ENCODE measurements around the gene PSME3IP1.
"Not testable (repeated sequence)": the region's sequence is repeated elsewhere in the genome, so short reads cannot be mapped to it uniquely, and the experiment has no call there.

PSME3IP1 gene

DNA sequence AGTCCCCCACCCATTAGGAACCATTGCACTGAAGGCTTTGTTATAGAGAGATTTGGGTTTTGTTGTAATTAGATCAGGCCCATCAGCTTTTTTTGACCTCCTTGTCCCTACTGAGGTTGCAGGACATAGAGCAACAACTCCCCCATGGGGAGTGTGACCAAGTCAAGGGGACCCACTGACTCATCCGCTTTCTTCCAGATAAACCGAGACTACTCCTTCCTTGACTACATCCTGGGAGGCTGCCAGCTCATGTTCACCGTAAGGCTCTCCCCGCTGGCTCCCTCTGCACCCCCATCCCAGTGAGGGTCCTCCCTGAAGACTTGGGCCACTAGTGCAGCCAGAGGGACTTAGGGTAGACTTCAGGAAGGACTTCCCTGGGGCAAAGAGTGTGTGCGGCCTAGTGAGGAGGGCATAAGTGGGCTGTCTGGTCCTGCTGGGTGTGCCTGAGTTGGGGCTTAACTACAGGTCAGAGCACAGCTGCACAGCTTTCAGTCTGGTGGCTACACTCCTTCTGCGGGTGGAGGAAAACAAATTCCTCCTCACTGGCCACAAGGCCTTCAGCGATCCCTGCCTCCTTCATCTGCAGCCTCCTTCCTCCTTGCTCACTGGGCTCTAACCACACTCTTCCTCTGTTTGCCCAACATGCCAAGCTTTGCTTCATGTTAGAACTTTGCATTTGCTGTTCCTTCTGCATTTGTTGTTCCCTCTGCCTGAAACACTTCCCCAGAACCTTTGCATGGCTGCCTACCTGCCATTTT lies 62.4 kb downstream of the PSME3IP1 start:
- DNase-seq = no peak

DNA sequence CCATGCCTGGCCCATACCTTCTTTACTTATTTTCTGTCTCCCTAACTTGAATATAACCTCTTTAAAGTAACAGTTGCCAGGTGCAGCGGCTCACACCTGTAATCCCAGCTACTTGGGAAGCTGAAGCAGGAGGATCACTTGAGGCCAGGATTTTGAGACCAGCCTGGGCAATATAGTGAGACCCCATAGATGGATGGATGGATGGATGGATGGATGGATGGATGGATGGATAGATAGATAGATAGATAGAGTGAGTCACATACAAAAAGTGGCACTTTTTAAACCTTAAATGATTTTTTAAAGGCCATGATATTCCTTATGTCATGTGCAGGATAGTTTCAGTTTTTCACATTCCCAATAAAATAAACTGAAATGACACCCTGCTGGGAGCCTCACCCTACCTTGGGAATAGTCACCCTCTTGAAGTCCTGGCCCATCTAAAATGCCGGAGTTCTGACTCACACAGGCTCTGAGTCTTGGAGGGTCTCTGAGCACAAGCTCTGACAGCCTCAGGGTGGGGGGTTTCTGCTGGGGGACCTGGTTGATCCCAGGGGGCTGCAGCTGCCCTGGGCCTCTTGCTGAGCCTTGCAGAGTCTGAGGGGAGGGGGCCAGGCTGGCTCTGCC lies 67.3 kb downstream of the PSME3IP1 start:
- no peak for DNase-seq

DNA sequence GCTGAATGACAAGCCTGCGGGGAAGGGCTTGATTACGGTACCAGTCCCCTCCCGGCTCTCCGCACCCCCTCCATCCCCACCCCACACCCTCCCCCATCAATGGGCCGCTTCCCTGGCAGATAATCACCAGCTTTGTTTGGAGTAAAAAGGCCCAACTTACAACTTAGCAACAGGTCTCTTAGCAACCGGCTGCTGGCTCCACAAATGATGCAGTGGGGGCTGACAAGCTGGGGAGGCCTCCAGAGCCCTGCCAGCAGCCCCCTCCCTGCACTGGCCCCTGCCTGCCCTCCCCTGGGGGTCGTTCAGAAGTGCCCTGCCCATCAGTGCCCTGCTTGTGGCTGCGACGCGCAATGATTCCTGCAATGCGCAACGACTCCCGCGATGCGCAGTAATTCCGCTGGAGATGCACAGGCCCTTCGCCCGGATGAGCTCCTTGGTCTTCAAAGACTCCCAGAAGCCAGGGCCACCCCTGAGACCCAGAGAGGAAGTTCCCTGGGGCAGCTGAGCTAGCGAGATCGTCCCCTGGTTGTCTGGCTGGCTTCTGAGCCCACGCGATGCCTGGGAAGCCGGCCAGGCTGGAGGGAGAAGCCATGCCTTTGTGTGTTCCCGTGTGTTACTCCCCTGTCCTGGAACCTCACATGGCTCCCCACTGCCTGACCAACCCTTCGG lies 70.2 kb downstream of the PSME3IP1 start:
- no peak for DNase-seq

DNA sequence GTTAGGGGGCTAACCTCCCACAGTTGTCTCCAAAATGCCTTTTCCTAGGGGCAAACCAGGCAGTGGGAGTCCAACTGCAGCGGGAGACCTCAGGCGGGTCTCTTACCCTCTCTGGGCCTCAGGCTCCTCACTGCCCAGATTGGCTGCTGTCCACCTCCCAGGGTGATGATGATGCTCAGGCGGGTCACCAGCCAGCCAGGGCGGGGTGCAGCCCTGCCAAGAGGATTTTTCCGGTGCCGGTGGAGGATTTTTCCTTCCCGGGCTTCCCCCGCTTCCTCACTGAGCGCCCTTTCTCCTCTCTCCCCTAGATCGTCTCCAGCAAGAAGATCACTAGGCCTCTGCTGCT lies 70.7 kb downstream of the PSME3IP1 start:
- no peak for DNase-seq

GRCh38 chr16:57113664-57114063 lies 72.2 kb downstream of the PSME3IP1 start:
- DNase-seq = no peak

- DNase-seq = no peak
Observed at GRCh38 chr16:57113042-57113453, 72.8 kb downstream of the PSME3IP1 start.

- no peak for DNase-seq
Observed at GRCh38 chr16:57112403-57113041, 73.3 kb downstream of the PSME3IP1 start.

DNA sequence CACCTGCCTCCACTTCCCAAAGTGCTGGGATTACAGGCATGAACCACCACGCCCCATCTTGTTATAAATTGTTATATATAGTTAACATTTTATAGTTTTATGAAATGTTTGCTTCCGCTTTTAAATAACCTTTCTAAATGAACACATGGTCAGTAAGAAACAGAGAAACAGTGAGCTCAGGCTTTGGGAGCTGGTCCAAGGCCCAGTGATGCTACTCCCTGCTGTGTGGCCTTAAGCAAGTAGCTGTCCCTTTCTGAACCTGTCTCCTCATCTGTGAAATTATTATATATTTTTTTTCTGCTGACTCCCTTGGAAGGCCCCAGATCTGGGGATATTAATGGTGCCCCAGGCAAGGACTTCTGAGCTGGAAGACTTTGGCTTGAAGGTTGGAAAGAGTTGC lies 74.4 kb downstream of the PSME3IP1 start:
- no peak for DNase-seq

- no peak for DNase-seq
Observed at GRCh38 chr16:57110937-57111336, 74.9 kb downstream of the PSME3IP1 start.

GRCh38 chr16:57109259-57110105 lies 76.4 kb downstream of the PSME3IP1 start:
- not testable (repeated sequence) for DNase-seq

GRCh38 chr16:57108432-57108831 lies 77.4 kb downstream of the PSME3IP1 start:
- DNase-seq = no peak

GRCh38 chr16:57107321-57107922 lies 78.4 kb downstream of the PSME3IP1 start:
- no peak for DNase-seq

- DNase-seq = no peak
Observed at GRCh38 chr16:57106767-57107166, 79.1 kb downstream of the PSME3IP1 start.

DNA sequence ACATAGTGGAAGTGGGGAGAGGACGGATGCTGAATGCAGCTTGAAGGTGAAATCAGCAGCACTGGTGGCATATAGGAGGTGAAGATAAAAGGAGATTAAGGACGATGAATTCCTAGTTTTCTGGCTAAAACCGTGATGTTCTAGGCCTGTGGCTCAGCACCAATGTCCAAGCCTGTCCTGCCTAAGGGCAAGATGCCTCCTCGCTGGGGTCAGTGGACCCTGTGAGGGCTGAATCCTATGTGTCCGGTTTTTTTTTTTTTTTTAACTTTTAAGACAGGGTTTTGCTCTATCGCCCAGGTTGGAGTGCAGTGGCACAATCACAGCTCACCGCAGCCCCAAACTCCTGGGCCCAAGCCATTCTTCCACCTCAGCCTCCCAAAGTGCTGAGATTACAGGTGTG lies 80.7 kb downstream of the PSME3IP1 start:
- DNase-seq = no peak

DNA sequence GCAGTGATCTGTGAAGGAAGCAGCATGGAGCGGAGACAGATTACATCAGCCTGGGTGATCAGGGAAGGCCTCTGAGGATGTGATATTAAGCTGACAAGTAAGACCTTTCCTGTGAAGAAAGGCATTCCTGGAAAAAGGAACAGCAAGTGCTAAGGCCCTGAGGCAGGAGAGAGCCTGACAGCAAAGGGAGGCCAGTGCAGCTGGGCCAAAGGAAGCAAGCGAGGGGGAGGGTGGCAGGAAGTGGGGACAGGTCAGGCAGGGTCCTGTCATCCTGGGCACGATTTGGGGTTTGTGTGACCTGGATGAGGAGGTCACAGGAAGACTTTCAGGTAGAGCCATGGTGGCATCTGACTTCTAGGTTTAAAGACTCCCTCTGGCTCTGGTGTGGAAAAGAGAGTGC lies 81.1 kb downstream of the PSME3IP1 start:
- DNase-seq = no peak

DNA sequence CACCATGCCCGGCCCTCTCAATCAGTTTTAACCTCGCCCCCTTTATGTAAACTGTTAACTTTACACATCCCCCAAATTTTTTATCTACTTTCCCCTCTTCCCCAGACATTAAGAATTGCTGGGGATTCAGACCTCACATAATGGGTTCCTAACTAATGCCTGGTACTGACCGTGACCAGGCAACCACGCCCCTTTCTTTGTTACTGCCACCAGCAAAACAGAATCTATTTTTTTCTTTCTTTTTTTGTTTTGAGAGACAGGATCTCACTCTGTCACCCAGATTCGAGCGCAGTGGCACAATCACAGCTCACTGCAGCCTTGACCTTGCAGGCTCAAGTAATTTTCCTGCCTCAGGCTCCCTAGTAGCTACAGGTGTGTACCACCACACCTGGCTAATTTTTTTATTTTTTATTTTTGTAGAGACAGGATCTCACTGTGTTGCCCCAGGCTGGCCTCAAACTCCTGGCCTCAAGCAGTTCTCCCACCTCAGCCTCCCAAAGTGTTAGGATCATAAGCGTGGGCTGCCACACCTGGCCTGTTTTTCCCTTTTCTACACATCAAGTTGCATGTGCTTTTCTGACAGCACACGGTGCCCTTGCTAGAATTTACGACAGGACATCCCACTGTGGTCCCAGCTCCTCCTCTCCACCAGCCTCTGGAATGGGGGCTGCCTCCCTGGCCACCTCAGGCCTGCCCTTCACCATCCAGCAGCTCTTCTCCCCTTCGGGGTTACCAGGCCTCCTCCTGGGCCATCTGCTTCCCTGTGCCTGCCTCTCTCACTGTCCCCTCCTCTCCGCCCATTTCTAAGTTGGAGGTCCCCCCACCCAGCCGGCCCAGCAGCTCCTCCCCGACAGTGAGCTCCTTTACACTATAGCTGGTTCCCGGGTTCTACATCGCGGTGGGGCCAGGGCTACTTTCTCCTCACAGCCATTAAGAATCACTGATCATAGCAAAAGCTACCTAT lies 82.7 kb downstream of the PSME3IP1 start:
- no peak for DNase-seq

All from activated CD4-positive, CD25-positive, alpha-beta regulatory T cell treated with anti-CD3 and anti-CD28 coated beads, Interleukin-2, amount 50 U/mL, for 72 hours (primary cell).